Mesothelial cell of epicardium (in vitro differentiated cells): ENCODE measurements around the gene SYK. TPM values are rescaled to one million over a fixed set of nuclear protein-coding genes. Genes with fewer than 3 reads are reported as not detected.
A peak's percentile ranks its signal among the peaks of the same experiment; 100 is the strongest.

Experiments
- DNase-seq, 2 experiments: peaks; one replicate each; pipeline ENCODE4 v3.0.0; 2021; ENCODE audit warnings: low spot score in 2 of 2; ENCODE audit not compliant: unreplicated experiment in 2 of 2
- H3K27ac Mint-ChIP-seq: 2 replicates; pipeline ENCODE4 v1.8.0; 2021; ENCODE audit warnings: mixed read lengths
- H3K27me3 Mint-ChIP-seq: 2 replicates; pipeline ENCODE4 v1.8.0; 2021; ENCODE audit warnings: low read depth, mixed read lengths
- H3K36me3 Mint-ChIP-seq: 2 replicates; pipeline ENCODE4 v1.8.0; 2021; ENCODE audit warnings: mixed read lengths
- H3K4me1 Mint-ChIP-seq: 2 replicates; pipeline ENCODE4 v1.8.0; 2021; ENCODE audit warnings: mixed read lengths
- H3K4me3 Mint-ChIP-seq: 2 replicates; pipeline ENCODE4 v1.8.0; 2021; ENCODE audit warnings: mild to moderate bottlenecking, moderate library complexity, mixed read lengths
- H3K9me3 Mint-ChIP-seq: 2 replicates; pipeline ENCODE4 v1.8.0; 2021; ENCODE audit warnings: mixed read lengths
- total RNA-seq: library from RNA; stranded (reverse); gene quantifications from 3 replicates; pipeline ENCODE4 v1.2.1, GENCODE V29; 2021
- TF ChIP-seq, protein P1 (sequence below): fragments of 200-600 bp; sonication (generic); IDR thresholded peaks from one replicate; pipeline ENCODE4 v1.5.0; 2021; ENCODE audit warnings: antibody characterized with exemption; ENCODE audit not compliant: unreplicated experiment

SYK gene
- total RNA-seq, 1 donor from 2014 or later, result 3.8 TPM

DNA sequence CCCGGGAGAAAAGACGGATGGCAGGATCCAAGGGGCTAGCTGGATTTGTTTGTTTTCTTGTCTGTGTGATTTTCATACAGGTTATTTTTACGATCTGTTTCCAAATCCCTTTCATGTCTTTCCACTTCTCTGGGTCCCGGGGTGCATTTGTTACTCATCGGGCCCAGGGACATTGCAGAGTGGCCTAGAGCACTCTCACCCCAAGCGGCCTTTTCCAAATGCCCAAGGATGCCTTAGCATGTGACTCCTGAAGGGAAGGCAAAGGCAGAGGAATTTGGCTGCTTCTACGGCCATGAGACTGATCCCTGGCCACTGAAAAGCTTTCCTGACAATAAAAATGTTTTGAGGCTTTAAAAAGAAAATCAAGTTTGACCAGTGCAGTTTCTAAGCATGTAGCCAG lies 94.2 kb downstream of the SYK start:
- Mint-ChIP-seq H3K4me1 (peaks cover 7% of the 10 kb centered on the region), H3K9me3 (no peaks in the 10 kb centered on the region), H3K36me3 (no peaks in the 10 kb centered on the region), H3K27ac (peak overlapping the region; percentile 6), H3K27me3 (no peaks in the 10 kb centered on the region), H3K4me3 (no peak overlapping the region)
- TF ChIP-seq, protein P1, sequence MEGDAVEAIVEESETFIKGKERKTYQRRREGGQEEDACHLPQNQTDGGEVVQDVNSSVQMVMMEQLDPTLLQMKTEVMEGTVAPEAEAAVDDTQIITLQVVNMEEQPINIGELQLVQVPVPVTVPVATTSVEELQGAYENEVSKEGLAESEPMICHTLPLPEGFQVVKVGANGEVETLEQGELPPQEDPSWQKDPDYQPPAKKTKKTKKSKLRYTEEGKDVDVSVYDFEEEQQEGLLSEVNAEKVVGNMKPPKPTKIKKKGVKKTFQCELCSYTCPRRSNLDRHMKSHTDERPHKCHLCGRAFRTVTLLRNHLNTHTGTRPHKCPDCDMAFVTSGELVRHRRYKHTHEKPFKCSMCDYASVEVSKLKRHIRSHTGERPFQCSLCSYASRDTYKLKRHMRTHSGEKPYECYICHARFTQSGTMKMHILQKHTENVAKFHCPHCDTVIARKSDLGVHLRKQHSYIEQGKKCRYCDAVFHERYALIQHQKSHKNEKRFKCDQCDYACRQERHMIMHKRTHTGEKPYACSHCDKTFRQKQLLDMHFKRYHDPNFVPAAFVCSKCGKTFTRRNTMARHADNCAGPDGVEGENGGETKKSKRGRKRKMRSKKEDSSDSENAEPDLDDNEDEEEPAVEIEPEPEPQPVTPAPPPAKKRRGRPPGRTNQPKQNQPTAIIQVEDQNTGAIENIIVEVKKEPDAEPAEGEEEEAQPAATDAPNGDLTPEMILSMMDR, result no peak
- no peak for DNase-seq

GRCh38 chr9:90896231-90896630 lies 94.6 kb downstream of the SYK start:
- H3K27me3 Mint-ChIP-seq, result no peaks in the 10 kb centered on the region
- peaks cover 7% of the 10 kb centered on the region for H3K4me1 Mint-ChIP-seq
- TF ChIP-seq, protein P1, result no peak
- no peak overlapping the region for H3K27ac Mint-ChIP-seq
- H3K4me3 Mint-ChIP-seq, result no peak overlapping the region
- H3K36me3 Mint-ChIP-seq, result no peaks in the 10 kb centered on the region
- no peaks in the 10 kb centered on the region for H3K9me3 Mint-ChIP-seq
- DNase-seq, result no peak

DNA sequence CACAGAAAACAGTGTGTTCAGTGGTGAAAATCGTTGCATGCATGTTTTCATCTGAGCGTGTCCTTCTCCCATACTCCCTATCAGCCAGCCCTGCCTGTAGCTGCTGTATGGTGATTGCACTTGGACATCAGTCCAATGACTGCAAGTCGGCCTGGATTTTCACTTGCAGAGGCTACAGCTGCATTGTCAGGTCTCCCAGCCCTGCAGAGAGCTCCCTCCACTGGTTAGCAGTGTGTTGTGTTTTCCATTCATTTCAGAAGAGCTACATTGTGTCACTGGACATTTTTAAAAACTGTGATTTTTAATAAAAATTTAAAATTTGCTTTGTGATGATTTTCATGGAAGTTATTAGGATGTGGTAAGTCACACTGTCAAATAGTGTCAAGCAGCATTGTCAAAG lies 96.6 kb downstream of the SYK start:
- H3K4me3 Mint-ChIP-seq, result no peak overlapping the region
- peaks cover 4% of the 10 kb centered on the region for H3K36me3 Mint-ChIP-seq
- peaks cover 15% of the 10 kb centered on the region for H3K9me3 Mint-ChIP-seq
- H3K4me1 Mint-ChIP-seq, result no peaks in the 10 kb centered on the region
- H3K27ac Mint-ChIP-seq, result no peak overlapping the region
- TF ChIP-seq, protein P1, result no peak
- DNase-seq, result no peak
- no peaks in the 10 kb centered on the region for H3K27me3 Mint-ChIP-seq

DNA sequence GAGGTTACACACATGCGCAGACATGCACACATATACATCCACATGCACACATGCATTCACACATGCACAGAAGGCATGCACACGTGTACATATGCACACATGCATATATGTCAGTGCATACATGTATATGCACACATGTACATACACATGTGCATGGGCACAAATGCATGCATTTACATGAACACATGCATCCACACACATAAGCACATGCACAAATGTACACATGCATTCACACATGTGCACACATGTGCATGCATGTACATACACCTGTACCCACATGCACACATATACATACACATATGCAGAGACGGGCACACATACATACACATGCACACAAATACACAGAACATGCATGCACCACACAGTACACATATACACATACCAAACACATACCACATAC lies 97.7 kb downstream of the SYK start:
- Mint-ChIP-seq H3K4me1 (no peaks in the 10 kb centered on the region), H3K27me3 (no peaks in the 10 kb centered on the region), H3K4me3 (no peak overlapping the region), H3K27ac (no peak overlapping the region), H3K9me3 (peaks cover 18% of the 10 kb centered on the region), H3K36me3 (peaks cover 4% of the 10 kb centered on the region)
- TF ChIP-seq, protein P1, result no peak
- DNase-seq, result no peak

- DNase-seq, result no peak
- Mint-ChIP-seq H3K4me3 (no peak overlapping the region), H3K4me1 (no peaks in the 10 kb centered on the region), H3K36me3 (peaks cover 4% of the 10 kb centered on the region), H3K27ac (no peak overlapping the region), H3K27me3 (no peaks in the 10 kb centered on the region), H3K9me3 (peaks cover 18% of the 10 kb centered on the region)
- TF ChIP-seq, protein P1, result no peak
Measured at GRCh38 chr9:90900130-90900529, 98.5 kb downstream of the SYK start.

- no peak for DNase-seq
- H3K27me3 Mint-ChIP-seq, result no peaks in the 10 kb centered on the region
- H3K27ac Mint-ChIP-seq, result no peak overlapping the region
- TF ChIP-seq, protein P1, result no peak
- H3K4me1 Mint-ChIP-seq, result no peaks in the 10 kb centered on the region
- no peak overlapping the region for H3K4me3 Mint-ChIP-seq
- peaks cover 4% of the 10 kb centered on the region for H3K36me3 Mint-ChIP-seq
- H3K9me3 Mint-ChIP-seq, result peaks cover 24% of the 10 kb centered on the region
Measured at GRCh38 chr9:90901933-90902332, 100.3 kb downstream of the SYK start.
